Ectodermal cell (in vitro differentiated cells): ENCODE data around the gene FARP2.
"Not testable (repeated sequence)": the region's sequence is repeated elsewhere in the genome, so short reads cannot be mapped to it uniquely, and the experiment has no call there.

ENCODE experiments used
- H3K27ac ChIP-seq: 2 replicates; pipeline ENCODE4 v1.7.0; 2013; ENCODE audit warnings: mild to moderate bottlenecking, low read depth, low read length; ENCODE audit not compliant: insufficient read depth, poor library complexity, severe bottlenecking
- H3K27me3 ChIP-seq: 2 replicates; pipeline ENCODE4 v1.7.0; 2013; ENCODE audit warnings: mild to moderate bottlenecking, low read length; ENCODE audit not compliant: insufficient read depth, control insufficient read depth, poor library complexity, severe bottlenecking
- H3K36me3 ChIP-seq: one replicate; pipeline ENCODE4 v1.7.0; 2013; ENCODE audit warnings: low read length; ENCODE audit not compliant: control insufficient read depth, insufficient read depth
- H3K4me1 ChIP-seq: one replicate; pipeline ENCODE4 v1.7.0; 2013; ENCODE audit warnings: low read length; ENCODE audit not compliant: control insufficient read depth, insufficient read depth
- H3K4me3 ChIP-seq: 2 replicates; pipeline ENCODE4 v1.7.0; 2013; ENCODE audit warnings: low read depth, low read length, control low read depth; ENCODE audit not compliant: insufficient read depth
- H3K9me3 ChIP-seq: 2 replicates; pipeline ENCODE4 v1.7.0; 2013; ENCODE audit warnings: mild to moderate bottlenecking, low read length, moderate library complexity; ENCODE audit not compliant: control insufficient read depth
- WGBS, 2 experiments: methylation state at CpG; one replicate each; pipeline ENCODE4 v1.1.7; 2013; ENCODE audit warnings: missing lambda C conversion rate in 2 of 2; 5-methylcytosine and 5-hydroxymethylcytosine counted together

Gene FARP2

GRCh38 chr2:241408849-241409248 is 52.8 kb downstream of the FARP2 start:
- Histone ChIP-seq H3K9me3 (no peaks in the 10 kb centered on the region), H3K27me3 (no peaks in the 10 kb centered on the region), H3K4me3 (no peak overlapping the region), H3K27ac (no peak overlapping the region), H3K4me1 (no peaks in the 10 kb centered on the region), H3K36me3 (peaks cover 7% of the 10 kb centered on the region)

DNA sequence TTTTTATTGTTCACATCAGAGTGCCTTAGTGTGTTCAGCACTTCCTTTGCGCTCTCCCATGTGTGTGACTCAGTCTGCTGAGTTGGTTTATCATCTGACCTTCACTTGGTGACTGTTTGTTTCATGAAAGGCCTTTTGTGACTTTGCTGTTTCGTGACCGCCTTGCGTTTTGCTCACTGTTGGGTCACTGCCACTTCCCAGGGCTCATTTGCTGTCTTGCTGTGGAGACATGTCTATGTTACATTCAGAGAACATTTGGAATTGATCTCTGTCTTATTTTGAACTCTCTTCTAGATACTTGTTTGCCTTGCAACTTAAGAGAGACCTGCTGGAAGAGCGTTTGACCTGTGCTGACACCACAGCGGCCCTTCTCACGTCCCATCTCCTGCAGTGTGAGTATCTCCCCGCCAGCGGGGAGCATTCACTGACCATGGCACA is 54.7 kb downstream of the FARP2 start:
- peaks cover 17% of the 10 kb centered on the region for H3K36me3 ChIP-seq
- no peak overlapping the region for H3K27ac ChIP-seq
- no peaks in the 10 kb centered on the region for H3K4me1 ChIP-seq
- WGBS, 2 experiments = 96% methylated on average over 9 of the region's 9 CpGs
- no peaks in the 10 kb centered on the region for H3K27me3 ChIP-seq
- no peaks in the 10 kb centered on the region for H3K9me3 ChIP-seq
- no peak overlapping the region for H3K4me3 ChIP-seq

GRCh38 chr2:241412144-241412543 is 56.1 kb downstream of the FARP2 start:
- Histone ChIP-seq H3K9me3 (no peaks in the 10 kb centered on the region), H3K4me3 (no peak overlapping the region), H3K36me3 (peaks cover 17% of the 10 kb centered on the region), H3K27ac (no peak overlapping the region), H3K4me1 (no peaks in the 10 kb centered on the region), H3K27me3 (no peaks in the 10 kb centered on the region)
- 98% methylated on average over 5 of the region's 5 CpGs for WGBS, 2 experiments

GRCh38 chr2:241413501-241413900 is 57.4 kb downstream of the FARP2 start:
- not testable (repeated sequence) for H3K4me3 ChIP-seq, H3K27ac ChIP-seq, H3K27me3 ChIP-seq, H3K9me3 ChIP-seq, H3K4me1 ChIP-seq
- H3K36me3 ChIP-seq = peaks cover 22% of the 10 kb centered on the region
- WGBS, 2 experiments = 94 to 95% methylated on average over 5 of the region's 5 CpGs

GRCh38 chr2:241413929-241414580 is 58.0 kb downstream of the FARP2 start:
- Histone ChIP-seq H3K27ac (no peak overlapping the region), H3K27me3 (no peaks in the 10 kb centered on the region), H3K4me3 (no peak overlapping the region), H3K9me3 (no peaks in the 10 kb centered on the region), H3K4me1 (no peaks in the 10 kb centered on the region), H3K36me3 (peaks cover 24% of the 10 kb centered on the region)
- 93 to 94% methylated on average over 7 of the region's 7 CpGs for WGBS, 2 experiments

DNA sequence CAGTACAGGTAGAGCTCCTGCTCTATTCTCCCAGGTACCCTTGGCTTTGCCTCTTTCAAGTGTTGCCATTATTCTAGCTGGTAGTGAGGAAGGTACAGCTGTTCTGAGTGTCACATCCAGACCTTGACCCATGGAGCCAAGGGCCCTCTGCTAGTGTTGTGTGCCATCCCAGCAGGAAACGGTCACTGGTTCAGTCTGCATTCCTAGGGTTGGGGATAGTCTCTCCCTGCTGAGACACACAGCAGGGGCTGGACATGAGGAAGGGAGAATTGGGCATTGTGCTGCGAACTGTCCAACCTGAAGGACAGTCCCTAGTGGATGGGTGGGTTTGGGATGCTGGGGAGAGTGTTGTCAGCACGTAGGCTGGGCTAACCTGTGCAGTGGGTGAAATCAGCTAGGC is 59.1 kb downstream of the FARP2 start:
- WGBS, 2 experiments = 92 to 95% methylated on average over 3 of the region's 3 CpGs
- no peak overlapping the region for H3K4me3 ChIP-seq
- no peaks in the 10 kb centered on the region for H3K9me3 ChIP-seq
- peaks cover 24% of the 10 kb centered on the region for H3K36me3 ChIP-seq
- no peaks in the 10 kb centered on the region for H3K4me1 ChIP-seq
- no peaks in the 10 kb centered on the region for H3K27me3 ChIP-seq
- H3K27ac ChIP-seq = no peak overlapping the region

DNA sequence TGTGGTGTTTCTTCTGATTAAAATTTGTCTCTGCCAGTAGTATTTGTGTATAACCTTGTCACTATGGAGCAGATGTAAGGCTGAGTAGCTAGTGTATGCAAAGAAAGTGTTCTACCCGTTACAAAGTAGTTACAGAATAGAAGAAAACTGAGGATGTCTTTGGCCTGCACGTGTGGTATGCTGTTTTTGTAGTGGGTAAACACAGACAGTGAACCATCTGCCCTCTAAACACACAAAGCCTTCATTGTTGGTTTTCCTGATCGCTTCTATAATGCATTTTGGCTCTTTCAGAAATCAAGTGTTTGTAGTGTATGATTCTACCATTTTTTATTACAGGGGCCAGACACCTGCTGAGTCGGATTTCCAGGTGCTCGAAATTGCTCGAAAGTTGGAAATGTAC is 61.5 kb downstream of the FARP2 start:
- H3K27ac ChIP-seq = no peak overlapping the region
- no peaks in the 10 kb centered on the region for H3K9me3 ChIP-seq
- H3K27me3 ChIP-seq = no peaks in the 10 kb centered on the region
- peaks cover 30% of the 10 kb centered on the region for H3K36me3 ChIP-seq
- H3K4me3 ChIP-seq = no peak overlapping the region
- 94 to 96% methylated on average over 5 to 6 of the region's 6 CpGs for WGBS, 2 experiments
- H3K4me1 ChIP-seq = no peaks in the 10 kb centered on the region

DNA sequence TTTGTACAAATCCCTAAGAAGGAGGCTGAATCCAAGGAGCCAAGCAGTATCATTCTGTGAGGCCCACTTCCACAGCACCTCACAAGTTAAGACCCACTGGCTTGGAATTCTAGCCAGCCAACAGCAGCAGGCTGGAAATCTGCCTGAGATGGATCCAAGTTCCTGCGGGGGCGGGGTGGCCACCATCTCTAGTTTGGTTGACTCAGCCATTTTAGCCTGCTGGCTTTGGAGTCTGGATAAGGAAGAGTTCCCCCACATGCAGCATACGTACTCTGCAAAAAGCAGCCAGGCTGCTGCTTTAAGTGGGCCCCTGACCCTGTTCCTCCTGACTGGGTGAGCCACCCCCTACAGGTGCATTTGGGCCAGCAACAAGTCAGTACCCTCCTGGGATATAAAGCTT is 65.2 kb downstream of the FARP2 start:
- no peaks in the 10 kb centered on the region for H3K4me1 ChIP-seq
- H3K36me3 ChIP-seq = peaks cover 12% of the 10 kb centered on the region
- no peak overlapping the region for H3K4me3 ChIP-seq
- H3K9me3 ChIP-seq = no peaks in the 10 kb centered on the region
- H3K27ac ChIP-seq = no peak overlapping the region
- 95% methylated on average over 3 of the region's 3 CpGs for WGBS, 2 experiments
- H3K27me3 ChIP-seq = no peaks in the 10 kb centered on the region

- not testable (repeated sequence) for H3K9me3 ChIP-seq, H3K4me1 ChIP-seq, H3K27ac ChIP-seq, H3K27me3 ChIP-seq, H3K4me3 ChIP-seq
- WGBS, 2 experiments = 91 to 97% methylated on average over 5 of the region's 5 CpGs
- H3K36me3 ChIP-seq = peaks cover 12% of the 10 kb centered on the region
Observed at GRCh38 chr2:241421942-241422341, 65.9 kb downstream of the FARP2 start.

DNA sequence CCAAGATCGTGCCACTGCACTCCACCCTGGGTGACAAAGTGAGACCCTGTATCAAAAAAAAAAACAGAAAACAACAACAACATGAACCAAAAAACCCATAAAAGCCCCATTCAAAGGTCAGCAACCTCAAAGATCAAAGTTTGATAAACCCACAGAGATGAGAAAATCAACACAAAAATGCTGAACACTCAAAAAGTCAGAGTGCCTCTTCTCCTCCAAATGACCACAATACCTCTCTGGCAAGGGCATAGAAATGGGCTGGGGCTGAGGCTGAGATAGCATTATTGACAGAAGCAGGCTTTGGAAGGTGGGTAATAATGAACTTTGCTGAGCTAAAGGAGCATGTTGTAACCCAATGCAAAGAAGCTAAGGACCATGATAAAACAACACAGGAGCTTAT is 66.3 kb downstream of the FARP2 start:
- Histone ChIP-seq H3K4me3 (no peak overlapping the region), H3K4me1 (no peaks in the 10 kb centered on the region), H3K27me3 (no peaks in the 10 kb centered on the region), H3K36me3 (peaks cover 12% of the 10 kb centered on the region), H3K9me3 (no peaks in the 10 kb centered on the region), H3K27ac (no peak overlapping the region)
- WGBS, 2 experiments = 89 to 93% methylated on average over 1 of the region's 1 CpG

- H3K27me3 ChIP-seq, H3K4me1 ChIP-seq, H3K27ac ChIP-seq, H3K36me3 ChIP-seq, H3K4me3 ChIP-seq, H3K9me3 ChIP-seq: not testable (repeated sequence)
- 44 to 92% methylated on average over 1 of the region's 1 CpG for WGBS, 2 experiments
Observed at GRCh38 chr2:241423489-241423888, 67.4 kb downstream of the FARP2 start.
